GM19099 (cell line): ENCODE results near the gene PDCD2L.

Experiments used
- POLR2A ChIP-seq: IDR thresholded peaks from 3 replicates; pipeline ENCODE4 v1.6.1; 2011; ENCODE audit warnings: low read depth; ENCODE audit not compliant: insufficient read length; ENCODE audit errors: extremely low read depth

The PDCD2L gene

GRCh38 chr19:34475026-34475974 is 71.1 kb downstream of the PDCD2L start:
- no peak for TF ChIP-seq POLR2A
